ENCODE measurements around the gene TOP1. TPM values are rescaled to one million over a fixed set of nuclear protein-coding genes. Genes with fewer than 3 reads are reported as not detected.

TOP1 gene
- 10 to 100 TPM; 46.2 to 74.3 (median 69.8) TPM for polyA plus RNA-seq
- long read RNA-seq, donor 1, partial matches to known transcripts = 161 of 165 reads
- long read RNA-seq, donor 1, other reads (novel, unspliced or antisense) = 0 of 165 reads
- long read RNA-seq, donor 2, partial matches to known transcripts = 48 of 51 reads
- long read RNA-seq, donor 2, other reads (novel, unspliced or antisense) = 0 of 51 reads
- long read RNA-seq, donor 3, partial matches to known transcripts = 64 of 64 reads
- long read RNA-seq, donor 3, other reads (novel, unspliced or antisense) = 0 of 64 reads
- long read RNA-seq, donor 4 = 0 reads
- long read RNA-seq, donor 5, partial matches to known transcripts = 6 of 6 reads
- long read RNA-seq, donor 5, other reads (novel, unspliced or antisense) = 0 of 6 reads
- long read RNA-seq, donor 6, partial matches to known transcripts = 111 of 112 reads
- long read RNA-seq, donor 6, other reads (novel, unspliced or antisense) = 0 of 112 reads
- long read RNA-seq, donor 7, partial matches to known transcripts = 116 of 120 reads
- long read RNA-seq, donor 7, other reads (novel, unspliced or antisense) = 0 of 120 reads
- long read RNA-seq, donor 8 = 0 reads
- long read RNA-seq, donor 9, partial matches to known transcripts = 9 of 9 reads
- long read RNA-seq, donor 9, other reads (novel, unspliced or antisense) = 0 of 9 reads
- long read RNA-seq, donor 10, partial matches to known transcripts = 92 of 94 reads
- long read RNA-seq, donor 10, other reads (novel, unspliced or antisense) = 0 of 94 reads

DNA sequence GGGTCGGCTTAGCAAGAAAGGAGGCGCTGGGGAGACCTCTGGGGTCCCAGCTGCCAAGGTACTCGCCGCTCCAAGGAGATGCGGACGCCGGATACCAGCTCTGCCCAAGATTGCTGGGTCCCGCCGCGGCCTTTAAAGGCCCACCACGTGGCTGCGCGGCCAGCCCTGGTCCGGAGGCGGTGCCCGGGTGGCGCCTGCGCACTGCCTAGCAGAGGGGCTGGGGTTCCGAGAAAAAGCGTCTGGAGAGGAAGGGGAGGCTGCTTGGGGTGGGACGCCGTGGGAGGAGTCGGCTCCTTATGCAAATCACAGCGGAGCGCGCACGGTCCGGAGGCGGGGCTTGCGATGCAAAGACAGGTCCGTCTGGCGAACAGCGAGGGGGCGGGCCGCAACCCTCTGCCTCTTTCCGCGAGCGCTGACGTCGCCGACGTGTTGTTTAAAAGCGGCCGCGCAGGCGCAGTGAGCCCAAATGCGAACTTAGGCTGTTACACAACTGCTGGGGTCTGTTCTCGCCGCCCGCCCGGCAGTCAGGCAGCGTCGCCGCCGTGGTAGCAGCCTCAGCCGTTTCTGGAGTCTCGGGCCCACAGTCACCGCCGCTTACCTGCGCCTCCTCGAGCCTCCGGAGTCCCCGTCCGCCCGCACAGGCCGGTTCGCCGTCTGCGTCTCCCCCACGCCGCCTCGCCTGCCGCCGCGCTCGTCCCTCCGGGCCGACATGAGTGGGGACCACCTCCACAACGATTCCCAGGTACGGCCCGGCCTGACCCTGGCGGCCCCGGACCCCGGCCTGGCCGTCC is at the start of gene TOP1:
Gene TOP1, plus strand, starts transcription at position 464 of the 791 bp plus-strand sequence. Its CDS starts 246 bp downstream, at position 710.
- no peaks in the 10 kb centered on the region for H3K36me3 ChIP-seq (ENCODE audit: control insufficient read depth in 3 of 3, insufficient read depth in 2 of 3, low read depth in 1 of 3, low read length in 3 of 3)
- peak within 1 kb of the TSS; percentile 78 to 100 (median 94) for H3K27ac ChIP-seq (ENCODE audit: low read depth in 1 of 3, low read length in 2 of 3)
- H3K4me3 ChIP-seq (ENCODE audit: low read depth in 1 of 3, low read length in 3 of 3) = peak within 1 kb of the TSS; percentile 43 to 100 (median 95)
- DNase-seq = peak; percentile 99 to 100
- H3K4me1 ChIP-seq (ENCODE audit: control insufficient read depth in 3 of 3, insufficient read depth in 2 of 3, low read depth in 1 of 3, low read length in 2 of 3) = peaks cover 0 to 27% (median 15%) of the 10 kb centered on the region in 3 donors
- H3K9me3 ChIP-seq (ENCODE audit: control insufficient read depth in 2 of 2, insufficient read depth in 1 of 2, low read depth in 1 of 2, low read length in 1 of 2) = no peaks in the 10 kb centered on the region
- no peak for FAIRE-seq
- H3K27me3 ChIP-seq (ENCODE audit: control insufficient read depth in 3 of 3, insufficient read depth in 3 of 3, low read length in 3 of 3) = no peaks in the 10 kb centered on the region
- WGBS, 3 donors = 0 to 1% (median 0%) methylated on average over 84 to 85 of the region's 85 CpGs

GRCh38 chr20:40979247-40979646 is 49.4 kb upstream of the TOP1 start:
- no peak overlapping the region for H3K4me3 ChIP-seq (ENCODE audit: low read depth in 1 of 3, low read length in 3 of 3)
- peaks cover 0 to 2% (median 0%) of the 10 kb centered on the region in 3 donors for H3K27me3 ChIP-seq (ENCODE audit: control insufficient read depth in 3 of 3, insufficient read depth in 3 of 3, low read length in 3 of 3)
- no peak for DNase-seq
- no peak overlapping the region for H3K27ac ChIP-seq (ENCODE audit: low read depth in 1 of 3, low read length in 2 of 3)
- H3K4me1 ChIP-seq (ENCODE audit: control insufficient read depth in 3 of 3, insufficient read depth in 2 of 3, low read depth in 1 of 3, low read length in 2 of 3) = no peaks in the 10 kb centered on the region
- H3K9me3 ChIP-seq (ENCODE audit: control insufficient read depth in 2 of 2, insufficient read depth in 1 of 2, low read depth in 1 of 2, low read length in 1 of 2) = peaks cover 0 to 2% of the 10 kb centered on the region in 2 donors
- no peak for FAIRE-seq
- no peaks in the 10 kb centered on the region for H3K36me3 ChIP-seq (ENCODE audit: control insufficient read depth in 3 of 3, insufficient read depth in 2 of 3, low read depth in 1 of 3, low read length in 3 of 3)
- 88 to 93% (median 91%) methylated on average over 2 of the region's 2 CpGs for whole genome bisulfite sequencing, 3 donors

DNA sequence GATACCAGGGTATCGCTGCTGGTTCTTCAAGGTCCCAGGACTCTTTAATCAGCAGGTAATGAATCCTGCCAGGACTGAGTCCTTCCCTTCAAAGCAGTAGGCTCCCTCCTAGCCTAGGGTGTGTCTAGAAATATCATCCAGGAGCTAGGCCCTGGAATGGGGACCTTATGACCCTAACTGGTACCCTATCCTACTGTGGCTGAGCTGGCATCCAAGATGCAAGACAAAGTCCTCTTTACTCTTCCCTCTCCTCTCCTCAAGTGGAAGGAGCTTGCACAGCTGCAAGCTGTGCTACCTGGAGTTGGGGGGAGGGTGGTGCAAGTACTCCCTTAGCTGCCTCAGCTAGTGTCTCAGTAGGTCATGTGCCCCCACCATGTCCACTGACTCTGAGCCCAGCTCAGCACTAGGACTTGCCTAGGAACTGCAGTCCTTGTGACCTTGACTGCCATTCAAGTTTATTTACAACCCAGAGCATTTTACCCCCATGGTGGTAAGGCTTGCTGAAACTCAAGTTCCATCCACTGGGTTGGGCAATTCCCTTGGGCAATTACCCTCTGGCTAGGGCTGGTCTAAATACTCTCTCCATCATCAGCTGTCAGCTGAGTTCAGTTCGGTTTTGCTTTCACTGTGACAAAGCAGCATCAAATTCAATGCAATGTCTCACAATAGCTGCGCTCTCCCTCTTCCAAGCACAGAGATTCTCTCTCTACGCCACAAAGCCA is 48.4 kb upstream of the TOP1 start:
- 77 to 83% (median 77%) methylated on average over 4 of the region's 4 CpGs for WGBS, 3 donors
- FAIRE-seq = no peak
- Histone ChIP-seq H3K27ac (ENCODE audit: low read depth in 1 of 3, low read length in 2 of 3) (no peak overlapping the region), H3K4me1 (ENCODE audit: control insufficient read depth in 3 of 3, insufficient read depth in 2 of 3, low read depth in 1 of 3, low read length in 2 of 3) (no peaks in the 10 kb centered on the region), H3K9me3 (ENCODE audit: control insufficient read depth in 2 of 2, insufficient read depth in 1 of 2, low read depth in 1 of 2, low read length in 1 of 2) (peaks cover 0 to 9% of the 10 kb centered on the region in 2 donors), H3K4me3 (ENCODE audit: low read depth in 1 of 3, low read length in 3 of 3) (no peak overlapping the region), H3K36me3 (ENCODE audit: control insufficient read depth in 3 of 3, insufficient read depth in 2 of 3, low read depth in 1 of 3, low read length in 3 of 3) (no peaks in the 10 kb centered on the region), H3K27me3 (ENCODE audit: control insufficient read depth in 3 of 3, insufficient read depth in 3 of 3, low read length in 3 of 3) (peaks cover 0 to 2% (median 0%) of the 10 kb centered on the region in 3 donors)
- DNase-seq = no peak

DNA sequence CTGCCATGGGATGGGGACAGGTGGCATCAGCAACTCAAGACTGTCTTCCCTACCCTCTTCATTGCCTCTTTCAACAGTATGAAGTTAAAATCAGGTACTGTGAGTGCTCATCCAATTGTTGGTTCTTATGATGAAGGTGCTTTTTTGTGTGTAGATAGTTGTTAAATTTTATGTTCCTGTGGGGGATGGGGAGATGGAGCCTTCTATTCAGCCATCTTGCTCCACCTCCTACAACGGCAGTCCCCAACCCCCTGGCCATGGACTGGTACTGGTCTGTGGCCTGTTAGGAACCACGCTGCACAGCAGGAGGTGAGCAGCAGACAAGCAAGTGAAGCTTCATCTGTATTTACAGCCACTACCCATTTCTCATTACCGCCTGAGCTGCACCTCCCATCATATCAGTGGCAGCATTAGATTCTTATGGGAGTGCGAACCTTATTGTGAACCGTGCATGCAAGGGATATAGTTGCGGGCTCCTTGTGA is 47.8 kb upstream of the TOP1 start:
- FAIRE-seq = no peak
- WGBS, 3 donors = 94 to 95% (median 94%) methylated on average over 6 of the region's 6 CpGs
- DNase-seq = no peak

GRCh38 chr20:40982415-40983145 is 46.0 kb upstream of the TOP1 start:
- Histone ChIP-seq H3K4me1 (ENCODE audit: control insufficient read depth in 3 of 3, insufficient read depth in 2 of 3, low read depth in 1 of 3, low read length in 2 of 3) (no peaks in the 10 kb centered on the region), H3K9me3 (ENCODE audit: control insufficient read depth in 2 of 2, insufficient read depth in 1 of 2, low read depth in 1 of 2, low read length in 1 of 2) (peaks cover 0 to 10% of the 10 kb centered on the region in 2 donors), H3K36me3 (ENCODE audit: control insufficient read depth in 3 of 3, insufficient read depth in 2 of 3, low read depth in 1 of 3, low read length in 3 of 3) (no peaks in the 10 kb centered on the region), H3K27ac (ENCODE audit: low read depth in 1 of 3, low read length in 2 of 3) (no peak overlapping the region), H3K27me3 (ENCODE audit: control insufficient read depth in 3 of 3, insufficient read depth in 3 of 3, low read length in 3 of 3) (peaks cover 0 to 2% (median 0%) of the 10 kb centered on the region in 3 donors), H3K4me3 (ENCODE audit: low read depth in 1 of 3, low read length in 3 of 3) (no peak overlapping the region)
- no peak for DNase-seq
- WGBS, 3 donors = 77 to 81% (median 78%) methylated on average over 3 of the region's 3 CpGs
- FAIRE-seq = no peak

More for the DNA sequence above, 47.8 kb upstream of the TOP1 start:
- no peaks in the 10 kb centered on the region for H3K4me1 ChIP-seq (ENCODE audit: control insufficient read depth in 3 of 3, insufficient read depth in 2 of 3, low read depth in 1 of 3, low read length in 2 of 3)
- H3K9me3 ChIP-seq (ENCODE audit: control insufficient read depth in 2 of 2, insufficient read depth in 1 of 2, low read depth in 1 of 2, low read length in 1 of 2) = peaks cover 0 to 10% of the 10 kb centered on the region in 2 donors
- H3K27ac ChIP-seq (ENCODE audit: low read depth in 1 of 3, low read length in 2 of 3) = no peak overlapping the region
- no peaks in the 10 kb centered on the region for H3K36me3 ChIP-seq (ENCODE audit: control insufficient read depth in 3 of 3, insufficient read depth in 2 of 3, low read depth in 1 of 3, low read length in 3 of 3)
- peaks cover 0 to 2% (median 0%) of the 10 kb centered on the region in 3 donors for H3K27me3 ChIP-seq (ENCODE audit: control insufficient read depth in 3 of 3, insufficient read depth in 3 of 3, low read length in 3 of 3)
- no peak overlapping the region for H3K4me3 ChIP-seq (ENCODE audit: low read depth in 1 of 3, low read length in 3 of 3)

DNA sequence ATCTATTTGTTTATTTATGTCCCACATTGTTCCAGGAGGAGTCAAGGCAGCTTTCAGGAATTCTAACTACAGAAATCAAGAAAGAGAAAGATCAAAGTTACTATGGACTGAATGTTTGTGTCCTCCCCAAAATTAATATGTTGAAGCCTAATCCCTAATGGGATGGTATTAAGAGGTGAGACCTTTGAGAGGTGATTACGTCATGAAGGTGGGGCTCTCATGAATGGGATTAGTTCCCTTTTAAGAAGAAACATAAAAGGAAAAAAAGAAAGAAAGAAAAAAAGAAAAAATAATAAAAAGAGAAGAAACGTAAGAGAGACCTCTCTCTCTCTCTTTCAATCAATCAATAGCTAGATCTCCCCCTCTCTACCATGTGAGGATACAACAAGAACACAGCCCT is 44.7 kb upstream of the TOP1 start:
- WGBS, 3 donors = 86 to 94% (median 86%) methylated on average over 2 of the region's 2 CpGs

GRCh38 chr20:40984496-40984895 is 44.1 kb upstream of the TOP1 start:
- H3K9me3 ChIP-seq (ENCODE audit: control insufficient read depth in 2 of 2, insufficient read depth in 1 of 2, low read depth in 1 of 2, low read length in 1 of 2) = peaks cover 0 to 8% of the 10 kb centered on the region in 2 donors

More for the DNA sequence above, 44.7 kb upstream of the TOP1 start:
- H3K27ac ChIP-seq (ENCODE audit: low read depth in 1 of 3, low read length in 2 of 3) = no peak overlapping the region
- H3K27me3 ChIP-seq (ENCODE audit: control insufficient read depth in 3 of 3, insufficient read depth in 3 of 3, low read length in 3 of 3) = peaks cover 0 to under 1% (median 0%) of the 10 kb centered on the region in 3 donors
- H3K36me3 ChIP-seq (ENCODE audit: control insufficient read depth in 3 of 3, insufficient read depth in 2 of 3, low read depth in 1 of 3, low read length in 3 of 3) = no peaks in the 10 kb centered on the region
- no peaks in the 10 kb centered on the region for H3K4me1 ChIP-seq (ENCODE audit: control insufficient read depth in 3 of 3, insufficient read depth in 2 of 3, low read depth in 1 of 3, low read length in 2 of 3)
- H3K4me3 ChIP-seq (ENCODE audit: low read depth in 1 of 3, low read length in 3 of 3) = no peak overlapping the region
- DNase-seq = no peak
- FAIRE-seq = no peak
- peaks cover 0 to 8% of the 10 kb centered on the region in 2 donors for H3K9me3 ChIP-seq (ENCODE audit: control insufficient read depth in 2 of 2, insufficient read depth in 1 of 2, low read depth in 1 of 2, low read length in 1 of 2)

More at GRCh38 chr20:40984496-40984895, 44.1 kb upstream of the TOP1 start:
- Histone ChIP-seq H3K27me3 (ENCODE audit: control insufficient read depth in 3 of 3, insufficient read depth in 3 of 3, low read length in 3 of 3) (no peaks in the 10 kb centered on the region), H3K4me3 (ENCODE audit: low read depth in 1 of 3, low read length in 3 of 3) (no peak overlapping the region), H3K4me1 (ENCODE audit: control insufficient read depth in 3 of 3, insufficient read depth in 2 of 3, low read depth in 1 of 3, low read length in 2 of 3) (no peaks in the 10 kb centered on the region), H3K36me3 (ENCODE audit: control insufficient read depth in 3 of 3, insufficient read depth in 2 of 3, low read depth in 1 of 3, low read length in 3 of 3) (no peaks in the 10 kb centered on the region), H3K27ac (ENCODE audit: low read depth in 1 of 3, low read length in 2 of 3) (no peak overlapping the region)
- FAIRE-seq (no peak), DNase-seq (no peak)
- 94 to 96% (median 94%) methylated on average over 4 of the region's 4 CpGs for WGBS, 3 donors
